ENCODE data around the gene IL4R. TPM values are rescaled to one million over a fixed set of nuclear protein-coding genes. Genes with fewer than 3 reads are reported as not detected.

Gene IL4R
- polyA plus RNA-seq, 2 donors = 51.1 to 60.0 TPM

DNA sequence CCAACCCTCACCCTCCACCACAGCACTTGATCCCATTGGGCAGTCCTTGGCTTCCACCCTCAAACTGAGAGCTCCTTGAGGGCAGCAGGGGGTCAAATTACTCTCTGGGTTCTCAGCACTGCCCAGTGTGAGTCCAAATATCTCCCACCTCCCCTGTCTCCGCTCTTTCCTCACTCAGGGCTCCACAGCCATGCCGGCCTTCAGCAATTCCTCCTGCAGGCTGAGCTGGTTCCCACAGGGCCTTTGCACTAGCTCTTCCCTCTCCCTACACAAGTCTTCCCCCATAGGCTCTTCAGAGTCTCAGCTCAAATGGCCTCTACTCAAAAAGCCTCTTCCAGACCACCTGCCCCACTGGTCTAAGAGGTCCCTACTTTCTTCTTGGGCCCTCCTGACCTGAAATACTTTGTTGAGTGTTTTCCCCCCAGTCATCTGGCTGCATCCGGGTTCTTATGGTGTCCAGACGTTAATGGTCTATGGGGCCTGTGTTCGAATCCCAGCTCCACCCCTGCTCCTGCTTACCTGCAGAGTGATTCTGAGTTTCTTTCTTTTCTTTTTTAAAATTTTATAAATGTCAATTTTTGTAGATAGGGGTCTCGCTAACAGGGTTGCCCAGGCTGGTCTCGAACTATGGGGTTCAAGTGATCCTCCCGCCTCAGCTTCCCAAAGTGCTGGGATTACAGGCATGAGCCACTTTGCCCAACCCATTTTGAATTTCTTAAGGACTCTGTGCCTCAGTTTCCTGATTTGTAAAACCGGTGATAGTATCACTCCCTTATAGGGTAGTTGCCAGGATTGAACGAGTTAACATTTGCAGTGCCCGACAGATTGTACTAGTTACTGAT lies 973 bp upstream of the IL4R start:
- Histone ChIP-seq H3K27ac (ENCODE audit: low read depth in 2 of 2, low read length in 1 of 2) (peak overlapping the region; percentile 98 to 99), H3K36me3 (ENCODE audit: control insufficient read depth in 2 of 2, insufficient read depth in 2 of 2, low read length in 1 of 2) (no peaks in the 10 kb centered on the region), H3K27me3 (ENCODE audit: control insufficient read depth in 1 of 2, insufficient read depth in 2 of 2, low read length in 2 of 2) (no peaks in the 10 kb centered on the region), H3K9me3 (ENCODE audit: control insufficient read depth in 2 of 2, insufficient read depth in 1 of 2, low read depth in 1 of 2, low read length in 1 of 2) (no peaks in the 10 kb centered on the region), H3K4me1 (ENCODE audit: control insufficient read depth in 2 of 2, insufficient read depth in 2 of 2, low read length in 1 of 2) (peaks cover 0 to 12% of the 10 kb centered on the region in 2 donors), H3K4me3 (ENCODE audit: low read depth in 1 of 2, low read length in 2 of 2) (peak overlapping the region; percentile 89 to 95)
- WGBS, 2 donors = 65 to 67% methylated on average over 11 of the region's 11 CpGs

DNA sequence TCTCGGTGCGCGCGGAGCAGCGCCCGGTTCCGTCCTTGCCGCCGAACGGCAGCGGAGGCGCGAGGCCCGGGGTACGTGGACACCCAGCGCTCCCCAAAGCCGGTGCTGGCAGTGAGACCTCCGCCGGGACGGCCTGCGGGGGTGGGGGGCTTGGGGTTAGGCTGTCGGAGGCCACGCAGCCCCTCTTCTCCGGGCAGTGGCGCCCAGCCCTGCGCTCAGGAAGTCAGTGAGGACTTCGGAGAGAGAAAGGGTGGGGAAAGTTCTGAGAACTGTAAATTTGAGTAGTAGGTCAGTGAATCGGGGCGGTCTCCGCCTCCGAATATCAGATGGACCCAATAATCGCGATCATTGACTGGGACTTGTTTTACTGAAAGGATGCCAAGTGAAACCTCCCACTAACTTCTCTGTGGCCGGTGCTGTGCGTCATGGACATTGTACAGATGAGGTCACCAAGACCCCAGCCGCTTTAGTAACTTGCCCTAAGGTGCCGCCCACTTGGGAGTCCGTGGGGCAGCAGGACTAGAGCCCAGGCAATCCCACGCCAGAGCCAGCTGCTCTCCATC lies 468 bp downstream of the IL4R start:
- H3K4me1 ChIP-seq (ENCODE audit: control insufficient read depth in 2 of 2, insufficient read depth in 2 of 2, low read length in 1 of 2) = peaks cover 0 to 19% of the 10 kb centered on the region in 2 donors

DNA sequence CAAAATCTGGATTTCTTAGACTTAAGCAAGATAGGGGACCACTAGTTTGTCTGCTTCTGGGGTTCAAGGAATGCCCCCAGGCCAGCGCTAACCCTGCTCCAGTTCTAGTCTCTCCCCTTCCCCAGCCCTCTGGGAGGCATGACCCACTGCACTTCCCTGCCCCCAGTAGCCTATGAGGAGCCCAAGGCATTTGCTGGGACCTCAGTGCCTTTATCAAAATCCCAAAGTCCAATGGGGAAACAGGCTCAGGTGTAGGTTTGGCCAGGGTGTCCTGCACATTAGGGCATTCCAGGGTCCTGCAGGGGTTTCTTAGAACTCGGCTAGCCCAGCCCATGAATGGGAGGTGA lies 1.2 kb downstream of the IL4R start:
- Histone ChIP-seq H3K9me3 (ENCODE audit: control insufficient read depth in 2 of 2, insufficient read depth in 1 of 2, low read depth in 1 of 2, low read length in 1 of 2) (no peaks in the 10 kb centered on the region), H3K27me3 (ENCODE audit: control insufficient read depth in 1 of 2, insufficient read depth in 2 of 2, low read length in 2 of 2) (no peaks in the 10 kb centered on the region), H3K27ac (ENCODE audit: low read depth in 2 of 2, low read length in 1 of 2) (peak overlapping the region; percentile 98 to 99), H3K4me1 (ENCODE audit: control insufficient read depth in 2 of 2, insufficient read depth in 2 of 2, low read length in 1 of 2) (peaks cover 0 to 23% of the 10 kb centered on the region in 2 donors), H3K4me3 (ENCODE audit: low read depth in 1 of 2, low read length in 2 of 2) (peak overlapping the region; percentile 45 to 95), H3K36me3 (ENCODE audit: control insufficient read depth in 2 of 2, insufficient read depth in 2 of 2, low read length in 1 of 2) (no peaks in the 10 kb centered on the region)
- 51 to 58% methylated on average over 2 of the region's 2 CpGs for WGBS, 2 donors

More for the DNA sequence above, 468 bp downstream of the IL4R start:
- Histone ChIP-seq H3K4me3 (ENCODE audit: low read depth in 1 of 2, low read length in 2 of 2) (peak overlapping the region; percentile 89 to 95), H3K36me3 (ENCODE audit: control insufficient read depth in 2 of 2, insufficient read depth in 2 of 2, low read length in 1 of 2) (no peaks in the 10 kb centered on the region), H3K27me3 (ENCODE audit: control insufficient read depth in 1 of 2, insufficient read depth in 2 of 2, low read length in 2 of 2) (no peaks in the 10 kb centered on the region), H3K27ac (ENCODE audit: low read depth in 2 of 2, low read length in 1 of 2) (peak overlapping the region; percentile 98 to 99), H3K9me3 (ENCODE audit: control insufficient read depth in 2 of 2, insufficient read depth in 1 of 2, low read depth in 1 of 2, low read length in 1 of 2) (no peaks in the 10 kb centered on the region)
- WGBS, 2 donors = 0 to 2% methylated on average over 31 to 39 of the region's 39 CpGs

DNA sequence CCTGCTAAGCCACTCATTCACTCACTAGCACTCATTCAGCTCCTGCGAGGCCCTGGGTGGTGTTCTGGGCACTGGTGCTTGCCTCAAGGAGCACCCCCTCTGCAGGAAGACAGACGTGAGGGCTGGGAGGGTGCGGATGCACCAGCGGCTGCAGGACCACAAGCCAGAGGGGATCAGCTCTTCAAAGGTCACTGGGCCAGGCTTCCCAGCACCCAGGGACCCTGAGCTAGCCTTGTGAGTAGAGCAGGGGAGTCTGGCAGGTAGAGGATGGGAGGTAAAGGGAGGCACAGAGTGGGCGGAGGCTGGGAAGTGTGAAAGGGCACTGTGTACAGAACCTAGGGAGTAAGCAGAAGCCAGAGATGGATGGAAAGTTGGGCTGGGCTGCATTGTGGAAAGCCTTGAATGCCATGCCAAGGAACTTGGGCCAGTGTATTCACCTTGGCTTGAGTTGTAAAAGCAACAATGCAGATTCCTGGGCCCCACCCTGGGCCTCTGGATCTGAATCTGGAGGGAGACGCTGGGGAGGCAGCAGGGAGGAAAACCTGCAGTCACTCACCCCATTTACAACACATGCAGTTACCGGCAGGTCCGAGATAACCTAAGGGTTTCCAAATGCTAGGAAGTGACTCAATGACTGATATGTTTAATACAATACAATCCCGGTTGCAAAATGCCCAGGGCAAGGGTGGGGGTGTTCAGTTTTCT lies 1.7 kb downstream of the IL4R start:
- 19 to 27% methylated on average over 9 of the region's 9 CpGs for WGBS, 2 donors
- Histone ChIP-seq H3K4me1 (ENCODE audit: control insufficient read depth in 2 of 2, insufficient read depth in 2 of 2, low read length in 1 of 2) (peaks cover 0 to 23% of the 10 kb centered on the region in 2 donors), H3K9me3 (ENCODE audit: control insufficient read depth in 2 of 2, insufficient read depth in 1 of 2, low read depth in 1 of 2, low read length in 1 of 2) (no peaks in the 10 kb centered on the region), H3K36me3 (ENCODE audit: control insufficient read depth in 2 of 2, insufficient read depth in 2 of 2, low read length in 1 of 2) (no peaks in the 10 kb centered on the region), H3K4me3 (ENCODE audit: low read depth in 1 of 2, low read length in 2 of 2) (peak overlapping the region; percentile 45 to 95), H3K27me3 (ENCODE audit: control insufficient read depth in 1 of 2, insufficient read depth in 2 of 2, low read length in 2 of 2) (no peaks in the 10 kb centered on the region), H3K27ac (ENCODE audit: low read depth in 2 of 2, low read length in 1 of 2) (peak overlapping the region; percentile 98 to 99)

DNA sequence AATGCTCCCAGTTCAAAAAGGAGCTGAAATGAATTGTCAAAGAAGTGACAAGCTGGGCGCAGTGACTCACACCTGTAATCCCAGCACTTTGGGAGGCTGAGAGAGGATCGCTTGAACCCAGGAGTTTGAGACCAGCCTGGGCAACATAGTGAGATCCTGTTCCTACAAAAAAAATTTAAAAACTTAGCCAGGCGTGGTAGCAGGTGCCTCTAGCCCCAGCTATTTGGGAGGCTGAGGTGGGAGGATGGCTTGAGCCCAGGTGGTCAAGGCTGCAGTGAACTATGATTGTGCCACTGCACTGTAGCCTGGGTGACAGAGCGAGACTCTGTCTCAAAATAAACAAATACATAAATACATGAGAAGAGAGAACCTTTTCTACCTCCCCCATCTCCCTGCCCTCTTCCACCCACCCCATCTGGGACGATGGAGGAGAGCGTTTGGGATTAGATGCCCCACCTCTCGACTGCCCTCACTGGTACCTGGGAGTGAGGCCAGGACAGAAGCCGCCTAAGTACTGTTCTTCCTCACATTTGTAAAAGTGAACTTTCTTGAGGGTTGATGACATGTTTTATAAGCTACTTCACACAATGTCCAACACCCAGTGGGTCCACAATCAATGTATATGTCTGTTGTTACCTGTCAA lies 2.4 kb downstream of the IL4R start:
- Histone ChIP-seq H3K9me3 (ENCODE audit: control insufficient read depth in 2 of 2, insufficient read depth in 1 of 2, low read depth in 1 of 2, low read length in 1 of 2) (no peaks in the 10 kb centered on the region), H3K36me3 (ENCODE audit: control insufficient read depth in 2 of 2, insufficient read depth in 2 of 2, low read length in 1 of 2) (no peaks in the 10 kb centered on the region), H3K4me1 (ENCODE audit: control insufficient read depth in 2 of 2, insufficient read depth in 2 of 2, low read length in 1 of 2) (peaks cover 0 to 23% of the 10 kb centered on the region in 2 donors), H3K27ac (ENCODE audit: low read depth in 2 of 2, low read length in 1 of 2) (peak overlapping the region; percentile 98 to 99), H3K27me3 (ENCODE audit: control insufficient read depth in 1 of 2, insufficient read depth in 2 of 2, low read length in 2 of 2) (no peaks in the 10 kb centered on the region), H3K4me3 (ENCODE audit: low read depth in 1 of 2, low read length in 2 of 2) (peak overlapping the region in 1 of 2 donors; percentile 95)
- 38 to 55% methylated on average over 8 of the region's 8 CpGs for WGBS, 2 donors

DNA sequence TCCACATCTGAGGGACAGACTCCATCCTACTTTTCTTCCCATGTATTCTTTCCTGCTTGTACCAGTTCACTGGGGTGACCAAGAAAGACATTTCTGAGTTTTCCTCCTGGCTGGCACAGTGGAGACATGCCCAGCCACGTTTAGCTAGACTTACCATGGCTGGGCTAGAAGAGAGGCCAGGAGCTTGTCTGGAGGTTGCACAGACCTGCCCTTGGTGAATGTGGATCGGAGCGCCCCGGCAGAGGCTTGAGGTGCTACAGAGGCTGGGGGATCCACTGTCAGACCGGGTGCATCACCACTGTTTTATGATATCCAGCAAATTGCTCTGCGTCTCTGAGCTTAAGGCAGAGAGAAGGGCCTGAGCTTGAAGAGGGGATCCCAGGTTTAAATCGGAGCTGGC lies 3.5 kb downstream of the IL4R start:
- H3K4me1 ChIP-seq (ENCODE audit: control insufficient read depth in 2 of 2, insufficient read depth in 2 of 2, low read length in 1 of 2) = peaks cover 0 to 23% of the 10 kb centered on the region in 2 donors
- no peaks in the 10 kb centered on the region for H3K36me3 ChIP-seq (ENCODE audit: control insufficient read depth in 2 of 2, insufficient read depth in 2 of 2, low read length in 1 of 2)
- peak overlapping the region in 1 of 2 donors; percentile 23 for H3K4me3 ChIP-seq (ENCODE audit: low read depth in 1 of 2, low read length in 2 of 2)
- WGBS, 2 donors = 35 to 46% methylated on average over 7 of the region's 7 CpGs
- peak overlapping the region; percentile 92 to 98 for H3K27ac ChIP-seq (ENCODE audit: low read depth in 2 of 2, low read length in 1 of 2)
- no peaks in the 10 kb centered on the region for H3K9me3 ChIP-seq (ENCODE audit: control insufficient read depth in 2 of 2, insufficient read depth in 1 of 2, low read depth in 1 of 2, low read length in 1 of 2)
- H3K27me3 ChIP-seq (ENCODE audit: control insufficient read depth in 1 of 2, insufficient read depth in 2 of 2, low read length in 2 of 2) = no peaks in the 10 kb centered on the region

DNA sequence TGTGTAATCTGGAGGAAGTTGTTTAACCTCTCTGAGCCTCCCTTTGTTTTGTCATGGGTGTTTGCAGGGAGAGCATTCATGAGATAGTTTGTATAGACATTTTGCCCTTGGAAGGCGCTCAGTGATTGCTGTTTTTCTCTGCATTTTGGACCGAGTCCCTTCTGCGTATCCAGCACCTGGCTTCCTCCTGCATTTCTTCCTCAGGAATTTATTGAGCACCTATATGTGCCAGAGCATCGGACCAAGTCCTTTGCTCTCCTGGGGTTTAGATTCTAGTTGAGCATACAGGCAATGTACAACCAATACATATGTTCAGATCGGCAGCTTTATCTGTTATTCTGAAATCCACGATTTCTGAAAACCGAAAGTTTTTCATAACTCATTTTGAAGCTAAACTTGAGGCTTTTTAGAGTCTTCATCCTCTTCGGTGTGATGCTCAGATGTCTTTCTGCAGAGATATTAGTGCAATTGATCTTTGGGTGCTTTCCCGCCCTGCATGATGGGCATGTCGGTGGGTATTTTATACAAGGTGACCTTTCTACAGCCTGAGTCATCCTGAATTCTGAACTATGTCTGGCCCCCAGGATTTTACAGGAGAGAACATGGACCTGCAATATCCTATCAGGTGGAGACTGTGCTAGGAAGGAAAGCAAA lies 4.1 kb downstream of the IL4R start:
- H3K36me3 ChIP-seq (ENCODE audit: control insufficient read depth in 2 of 2, insufficient read depth in 2 of 2, low read length in 1 of 2) = no peaks in the 10 kb centered on the region
- 52 to 54% methylated on average over 10 of the region's 10 CpGs for WGBS, 2 donors
- peak overlapping the region in 1 of 2 donors; percentile 23 for H3K4me3 ChIP-seq (ENCODE audit: low read depth in 1 of 2, low read length in 2 of 2)
- H3K27ac ChIP-seq (ENCODE audit: low read depth in 2 of 2, low read length in 1 of 2) = peak overlapping the region; percentile 96 to 98
- no peaks in the 10 kb centered on the region for H3K27me3 ChIP-seq (ENCODE audit: control insufficient read depth in 1 of 2, insufficient read depth in 2 of 2, low read length in 2 of 2)
- no peaks in the 10 kb centered on the region for H3K9me3 ChIP-seq (ENCODE audit: control insufficient read depth in 2 of 2, insufficient read depth in 1 of 2, low read depth in 1 of 2, low read length in 1 of 2)
- H3K4me1 ChIP-seq (ENCODE audit: control insufficient read depth in 2 of 2, insufficient read depth in 2 of 2, low read length in 1 of 2) = peaks cover 0 to 25% of the 10 kb centered on the region in 2 donors

DNA sequence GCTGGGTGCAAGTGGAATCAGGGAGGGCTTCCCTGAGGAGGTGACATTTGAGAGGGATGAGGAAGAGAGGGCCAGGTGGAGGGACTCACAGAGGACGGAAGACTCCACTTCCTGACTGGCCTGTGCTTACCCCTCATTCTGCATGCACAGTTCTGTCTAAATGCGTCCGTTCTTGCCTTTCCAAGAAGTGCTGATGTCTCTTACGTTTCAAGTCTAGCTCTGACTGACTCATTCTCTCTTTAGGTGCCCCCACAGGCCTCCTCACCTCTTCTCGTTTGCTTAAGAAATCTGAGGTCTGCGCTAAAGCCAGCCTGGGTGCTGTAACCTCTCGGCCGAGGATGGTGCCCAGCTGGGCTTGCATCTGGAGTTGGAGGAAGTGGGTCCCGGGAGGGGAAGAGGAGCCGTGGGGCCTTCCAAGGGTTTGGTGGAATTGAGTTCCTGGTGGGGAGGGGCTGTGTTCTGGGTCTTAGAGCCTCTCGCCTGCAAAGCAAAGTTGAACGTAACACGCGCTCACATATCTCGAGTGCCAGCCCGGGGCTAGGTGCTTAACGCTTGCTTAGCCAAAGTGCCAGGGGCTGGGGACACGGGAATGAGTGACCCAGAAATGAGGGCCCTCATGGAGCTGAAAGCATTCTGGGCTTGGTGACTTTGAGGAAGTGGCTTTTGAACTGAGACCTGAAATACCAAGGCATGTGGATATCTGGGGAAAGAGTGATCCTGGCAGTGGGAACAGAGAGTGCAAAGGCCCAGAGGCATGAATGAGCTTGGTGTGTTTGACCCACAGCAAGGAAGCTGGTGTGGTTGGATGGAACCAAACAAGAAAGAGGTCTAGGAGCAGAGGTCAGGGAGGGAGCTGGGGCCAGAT lies 4.8 kb downstream of the IL4R start:
- Histone ChIP-seq H3K27me3 (ENCODE audit: control insufficient read depth in 1 of 2, insufficient read depth in 2 of 2, low read length in 2 of 2) (no peaks in the 10 kb centered on the region), H3K4me1 (ENCODE audit: control insufficient read depth in 2 of 2, insufficient read depth in 2 of 2, low read length in 1 of 2) (peaks cover 0 to 27% of the 10 kb centered on the region in 2 donors), H3K27ac (ENCODE audit: low read depth in 2 of 2, low read length in 1 of 2) (peak overlapping the region; percentile 96 to 98), H3K36me3 (ENCODE audit: control insufficient read depth in 2 of 2, insufficient read depth in 2 of 2, low read length in 1 of 2) (no peaks in the 10 kb centered on the region), H3K4me3 (ENCODE audit: low read depth in 1 of 2, low read length in 2 of 2) (peak overlapping the region in 1 of 2 donors; percentile 23), H3K9me3 (ENCODE audit: control insufficient read depth in 2 of 2, insufficient read depth in 1 of 2, low read depth in 1 of 2, low read length in 1 of 2) (no peaks in the 10 kb centered on the region)
- 21 to 34% methylated on average over 18 of the region's 18 CpGs for WGBS, 2 donors

All from esophagus (tissue), 2 donors.